Kasumi-1 (cell line): Measurements from ENCODE around the gene SLC17A5.
"Not testable (repeated sequence)": the region's sequence is repeated elsewhere in the genome, so short reads cannot be mapped to it uniquely, and the experiment has no call there.

Experiments used
- DNase-seq, 2 experiments: peaks; one replicate each; lab custom pipeline; 2025; lab: John Stamatoyannopoulos, UW

SLC17A5 gene

GRCh38 chr6:73566486-73566871 is 87.3 kb downstream of the SLC17A5 start:
- DNase-seq = not testable (repeated sequence)

DNA sequence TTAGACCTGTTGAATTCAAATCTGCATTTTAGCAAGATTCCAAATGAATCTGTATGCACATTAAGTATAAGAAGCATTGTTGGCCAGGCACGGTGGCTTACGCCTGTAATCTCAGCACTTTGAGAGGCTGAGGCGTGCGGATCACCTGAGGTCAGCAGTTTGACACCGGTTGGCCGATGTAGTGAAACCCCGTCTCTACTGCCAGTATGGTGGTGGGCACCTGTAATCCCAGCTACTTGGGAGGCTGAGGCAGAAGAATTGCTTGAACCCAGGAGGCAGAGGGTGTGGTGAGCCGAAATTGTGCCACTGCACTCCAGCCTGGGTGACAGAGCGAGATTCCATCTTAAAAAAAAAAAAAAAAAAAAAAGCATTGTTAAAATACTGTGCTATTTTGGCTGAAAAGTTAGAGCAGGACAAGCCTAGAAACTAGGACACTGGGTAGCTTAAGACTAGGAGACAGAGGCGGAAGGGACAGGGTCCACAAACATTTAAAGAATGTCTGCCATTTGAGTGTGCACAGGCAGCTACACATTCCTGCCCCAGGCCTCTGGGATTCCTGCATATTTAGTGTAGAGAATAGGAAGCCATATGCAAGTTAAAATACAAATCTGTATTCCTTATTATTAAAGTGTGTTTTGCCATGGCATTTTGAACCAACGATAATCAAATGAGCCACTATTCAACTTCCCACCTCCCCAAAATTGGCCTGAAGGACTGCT is 87.9 kb downstream of the SLC17A5 start:
- no peak for DNase-seq

DNA sequence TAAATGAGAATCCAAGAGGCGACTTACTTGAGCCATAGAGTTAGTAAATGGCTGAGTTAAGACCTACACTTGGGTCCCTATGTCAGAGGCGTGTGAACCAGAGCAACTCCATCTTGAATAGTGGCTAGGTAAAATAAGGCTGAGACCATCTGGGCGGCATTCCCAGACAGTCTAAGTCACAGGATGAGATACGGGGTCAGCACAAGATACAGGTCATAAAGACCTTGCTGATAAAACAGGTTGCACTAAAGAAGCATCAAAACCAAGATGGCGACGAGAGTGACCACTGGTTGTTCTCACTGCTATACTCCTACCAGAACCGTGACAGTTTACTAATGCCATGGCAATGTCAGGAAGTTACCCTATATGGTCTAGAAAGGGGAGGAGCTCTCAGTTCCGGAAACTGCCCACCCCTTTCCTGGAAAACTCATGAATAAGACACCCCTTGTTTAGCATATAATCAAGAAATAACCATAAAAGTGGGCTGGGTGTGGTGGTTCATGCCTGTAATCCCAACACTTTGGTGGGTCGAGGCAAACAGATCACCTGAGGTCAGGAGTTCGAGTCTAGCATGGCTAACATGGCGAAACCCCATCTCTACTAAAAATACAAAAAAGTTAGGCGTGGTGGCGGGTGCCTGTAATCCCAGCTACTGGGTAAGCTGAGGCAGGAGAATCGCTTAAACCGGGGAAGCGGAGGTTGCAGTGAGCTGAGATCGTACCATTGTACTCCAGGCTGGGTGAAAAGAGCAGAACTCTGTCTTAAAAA is 89.0 kb downstream of the SLC17A5 start:
- no peak for DNase-seq

GRCh38 chr6:73562558-73562957 is 91.2 kb downstream of the SLC17A5 start:
- DNase-seq = no peak

DNA sequence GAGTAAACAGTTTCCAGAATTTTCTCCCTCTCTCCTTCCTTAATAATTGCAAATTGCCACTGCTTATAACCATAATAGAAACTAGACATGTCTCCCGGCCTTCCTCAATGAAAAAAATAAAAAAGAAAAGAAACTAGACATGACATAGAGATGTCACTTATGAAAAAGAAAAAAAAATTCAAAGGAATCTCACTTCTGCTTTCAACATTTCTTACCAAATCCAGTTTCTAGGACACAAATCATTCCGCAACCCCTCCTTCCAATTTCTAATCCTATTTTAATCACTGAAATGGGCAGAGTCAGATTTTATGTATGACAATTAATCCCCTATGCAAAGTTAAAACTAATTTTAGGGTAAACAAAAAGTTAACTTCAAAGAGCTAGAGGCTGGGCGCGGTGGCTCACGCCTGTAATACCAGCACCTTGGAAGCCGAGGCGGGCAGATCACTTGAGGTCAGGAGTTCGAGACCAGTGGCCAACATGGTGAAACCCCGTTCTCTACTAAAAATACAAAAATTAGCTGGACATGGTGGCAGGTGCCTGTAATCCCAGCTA is 92.9 kb downstream of the SLC17A5 start:
- DNase-seq = no peak

- DNase-seq = no peak
Observed at GRCh38 chr6:73560182-73560732, 93.5 kb downstream of the SLC17A5 start.

DNA sequence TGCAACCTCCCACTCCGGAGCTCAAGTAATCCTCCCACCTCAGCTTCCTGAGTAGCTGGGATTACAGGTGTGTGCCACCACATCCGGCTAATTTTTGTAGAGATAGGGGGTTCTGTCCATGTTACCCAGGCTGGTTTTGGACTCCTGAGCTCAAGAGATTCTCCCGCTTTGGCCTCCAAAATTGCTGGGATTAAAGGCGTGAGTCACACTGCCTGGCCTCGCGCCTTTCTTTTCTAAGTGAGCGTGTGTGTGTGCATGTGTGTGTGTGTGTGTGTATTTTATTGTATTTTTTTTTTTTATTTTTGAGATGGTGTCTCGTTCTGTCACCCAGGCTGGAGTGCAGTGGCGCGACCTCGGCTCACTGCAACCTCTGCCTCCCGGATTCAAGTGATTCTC is 94.4 kb downstream of the SLC17A5 start:
- DNase-seq = not testable (repeated sequence)

DNA sequence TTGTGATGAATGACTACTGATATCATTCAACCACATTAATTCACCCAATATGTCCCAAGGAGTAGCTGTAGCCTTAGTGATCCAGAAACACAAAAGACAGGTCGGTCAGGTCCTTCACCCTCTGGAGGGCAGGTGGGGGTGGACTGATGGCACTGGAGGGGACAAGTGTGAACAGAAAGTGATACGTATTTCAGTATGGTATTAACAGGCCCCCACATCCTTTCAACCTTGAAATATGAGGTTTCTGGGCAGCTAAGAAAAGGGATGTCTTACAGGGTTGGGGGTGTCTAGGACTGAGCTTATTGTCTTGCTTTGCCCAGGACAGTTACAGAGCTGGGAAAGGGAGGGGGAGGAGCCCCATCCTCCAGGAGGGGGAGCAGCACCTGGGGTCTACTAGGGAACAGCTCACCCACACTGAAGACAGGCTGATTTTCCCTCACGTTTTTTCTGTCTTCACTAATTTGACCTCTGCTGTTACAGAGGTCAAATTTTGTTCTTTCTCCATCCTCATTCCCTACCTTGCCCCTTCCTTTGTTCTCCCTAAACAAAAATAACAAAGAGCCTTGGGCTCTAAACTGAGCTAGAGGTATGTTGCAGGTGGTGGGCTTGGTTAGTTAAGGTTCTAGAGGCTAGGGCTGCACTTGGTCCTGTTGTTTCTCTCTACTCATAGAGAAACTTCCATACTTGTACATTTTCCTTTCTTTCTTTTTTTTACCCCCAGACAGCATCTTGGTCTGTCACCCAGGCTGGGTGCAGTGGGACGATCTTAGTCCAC is 95.0 kb downstream of the SLC17A5 start:
- DNase-seq = no peak

DNA sequence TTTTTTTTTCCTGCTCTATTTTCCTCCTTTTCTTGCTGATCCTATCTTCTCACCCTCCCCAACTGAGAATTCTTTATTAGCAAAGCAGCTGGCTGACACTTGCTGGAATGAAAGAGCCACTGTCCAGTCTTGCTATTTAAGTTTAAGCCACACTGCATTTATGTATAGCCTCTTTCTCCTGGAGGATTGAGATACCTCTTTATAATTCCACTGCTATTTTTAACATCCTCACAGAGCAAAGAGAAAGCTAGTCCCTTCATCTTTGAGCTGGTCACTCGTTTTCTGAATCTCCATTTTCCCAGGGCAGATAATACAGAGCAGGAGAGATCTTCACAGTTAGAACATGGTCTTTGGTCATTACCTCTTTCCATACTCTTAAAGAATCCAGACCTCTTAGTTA is 97.0 kb downstream of the SLC17A5 start:
- no peak for DNase-seq

DNA sequence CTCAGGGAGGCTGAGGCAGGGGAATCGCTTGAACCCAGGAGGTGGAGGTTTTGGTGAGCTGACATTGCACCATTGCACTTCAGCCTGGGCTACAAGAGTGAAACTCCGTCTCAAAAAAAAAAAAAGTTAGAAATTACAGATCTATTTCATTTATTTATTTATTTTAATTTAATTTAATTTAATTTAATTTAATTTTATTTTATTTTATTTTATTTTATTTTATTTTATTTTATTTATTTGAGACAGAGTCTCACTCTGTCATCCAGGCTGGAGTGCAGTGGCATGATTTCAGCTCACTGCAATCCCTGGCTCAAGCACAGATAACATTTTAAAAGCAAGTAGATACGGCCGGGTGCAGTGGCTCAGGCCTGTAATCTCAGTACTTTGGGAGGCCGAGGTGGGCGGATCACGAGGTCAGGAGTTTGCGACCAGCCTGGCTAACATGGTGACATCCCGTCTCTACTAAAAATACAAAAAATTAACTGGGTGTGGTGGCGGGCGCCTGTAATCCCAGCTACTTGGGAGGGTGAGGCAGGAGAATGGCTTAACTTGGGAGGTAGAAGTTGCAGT is 98.3 kb downstream of the SLC17A5 start:
- DNase-seq = not testable (repeated sequence)

GRCh38 chr6:73551115-73551514 is 102.7 kb downstream of the SLC17A5 start:
- not testable (repeated sequence) for DNase-seq

DNA sequence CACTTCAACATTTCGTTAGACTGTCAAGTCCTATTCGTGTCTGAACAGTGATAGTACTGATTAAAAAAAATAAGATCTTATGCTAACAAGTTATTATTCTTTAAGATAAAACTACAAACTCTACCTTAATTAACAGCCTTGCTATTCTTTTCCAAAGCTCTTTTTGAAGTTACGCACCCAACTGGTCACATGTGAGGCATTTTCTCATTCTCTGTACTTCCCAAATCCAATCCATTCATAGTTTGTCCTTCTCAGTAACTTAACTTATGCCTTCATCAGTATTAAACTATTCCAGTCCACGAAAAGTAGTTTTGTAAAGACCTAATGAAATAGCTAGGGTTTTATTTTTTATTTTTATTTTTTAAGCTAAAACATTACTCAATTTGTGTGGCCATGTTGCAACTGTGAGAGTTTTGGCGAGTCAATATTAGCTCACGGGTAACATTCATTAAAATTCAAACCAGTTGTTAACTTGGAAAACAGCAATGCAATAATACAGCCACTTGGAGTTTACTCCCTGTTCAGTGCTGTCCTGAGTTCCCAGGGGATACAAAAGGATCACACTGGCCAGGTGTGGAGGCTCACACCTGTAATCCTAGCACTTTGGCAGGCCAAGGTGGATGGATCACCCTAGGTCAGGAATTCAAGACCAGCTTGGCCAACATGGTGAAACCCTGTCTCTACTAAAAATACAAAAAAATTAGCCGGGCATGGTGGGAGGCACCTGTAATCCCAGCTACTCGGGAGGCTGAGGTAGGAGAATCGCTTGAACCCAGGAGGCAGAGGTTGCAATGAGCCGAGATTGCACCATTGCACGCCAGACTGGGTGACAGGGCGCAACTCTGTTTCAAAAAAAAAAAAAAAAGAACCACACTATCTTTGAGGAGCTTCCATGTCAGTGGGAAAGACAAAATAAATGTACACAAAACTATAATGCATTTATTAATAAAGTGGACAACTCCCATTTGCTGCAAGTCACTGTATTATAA is 105.0 kb downstream of the SLC17A5 start:
- no peak for DNase-seq

DNA sequence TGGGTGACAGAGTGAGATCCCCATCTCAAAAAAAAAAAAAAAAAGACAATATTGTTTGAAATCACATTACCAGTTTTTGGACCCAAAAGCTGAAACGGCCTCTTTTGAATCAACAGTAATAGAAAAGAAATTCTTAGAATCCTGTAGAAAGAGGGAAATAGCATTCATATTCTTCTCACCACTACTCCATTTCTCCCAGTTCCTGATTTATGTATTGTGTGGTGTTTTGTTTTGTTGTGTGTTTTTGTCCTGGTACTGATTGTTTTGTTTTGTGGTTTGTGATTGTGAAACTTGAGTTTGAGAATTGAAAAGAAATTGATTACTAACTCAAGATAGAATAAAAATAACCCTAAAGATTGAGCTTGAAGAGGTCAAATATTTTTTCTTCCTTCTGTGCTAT is 106.8 kb downstream of the SLC17A5 start:
- DNase-seq = no peak
